ENCODE measurements around the gene NAGPA. TPM values are rescaled to one million over a fixed set of nuclear protein-coding genes. Genes with fewer than 3 reads are reported as not detected.
"Not testable (repeated sequence)": the region's sequence is repeated elsewhere in the genome, so short reads cannot be mapped to it uniquely, and the experiment has no call there.

The NAGPA gene
- total RNA-seq, 2 experiments from 2014 or later, result 10.1 to 11.3 TPM

DNA sequence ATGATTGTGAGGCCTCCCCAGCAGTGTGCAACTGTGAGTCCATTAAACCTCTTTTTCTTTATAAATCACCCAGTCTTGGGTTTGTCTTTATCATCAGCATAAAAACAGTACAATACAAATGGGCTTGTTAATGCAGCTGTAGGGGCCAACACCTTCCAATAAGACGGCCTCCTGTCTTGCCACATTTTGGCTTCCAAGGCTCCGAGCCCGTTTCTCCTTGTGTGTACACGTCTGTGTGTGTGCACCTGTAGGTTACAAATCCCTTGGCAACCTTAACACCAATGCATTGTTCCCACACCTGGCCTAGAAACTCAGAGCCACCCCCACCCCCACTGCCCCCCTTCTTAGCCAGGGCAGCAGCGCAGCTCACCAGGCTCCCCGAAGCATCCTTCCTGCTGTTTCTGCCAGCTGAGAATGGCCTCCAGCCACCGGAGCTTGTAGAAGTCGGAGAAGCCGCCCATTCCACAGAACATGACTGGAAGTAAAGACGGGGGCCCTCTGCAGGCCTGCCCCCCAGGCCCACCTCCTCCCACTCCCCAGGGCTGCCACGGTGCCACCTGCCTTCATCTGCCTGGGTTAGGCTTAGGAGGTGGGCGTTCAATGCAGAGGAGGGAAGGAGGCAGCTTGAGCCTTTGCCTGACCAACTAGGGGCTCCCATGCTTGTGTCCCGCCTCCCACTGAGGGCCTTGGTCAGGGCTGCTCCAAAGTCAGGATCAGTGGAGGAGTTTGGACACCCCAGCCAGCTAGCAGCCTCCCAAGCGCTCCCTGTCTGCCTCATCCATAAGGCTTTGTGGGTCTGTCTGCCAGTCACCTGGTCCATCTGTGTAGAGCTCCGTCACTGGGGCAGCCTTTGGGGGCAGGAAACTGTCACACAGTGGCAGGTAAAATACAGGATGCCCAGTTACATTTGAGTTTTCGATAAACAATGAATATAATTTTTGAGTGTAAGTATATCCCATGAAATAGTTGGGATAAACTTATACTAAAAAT, 21.4 kb upstream of the NAGPA start:
- intact Hi-C loops (cut with micrococcal nuclease), result no loop called here
- CTCF ChIA-PET, result no interaction called here

DNA sequence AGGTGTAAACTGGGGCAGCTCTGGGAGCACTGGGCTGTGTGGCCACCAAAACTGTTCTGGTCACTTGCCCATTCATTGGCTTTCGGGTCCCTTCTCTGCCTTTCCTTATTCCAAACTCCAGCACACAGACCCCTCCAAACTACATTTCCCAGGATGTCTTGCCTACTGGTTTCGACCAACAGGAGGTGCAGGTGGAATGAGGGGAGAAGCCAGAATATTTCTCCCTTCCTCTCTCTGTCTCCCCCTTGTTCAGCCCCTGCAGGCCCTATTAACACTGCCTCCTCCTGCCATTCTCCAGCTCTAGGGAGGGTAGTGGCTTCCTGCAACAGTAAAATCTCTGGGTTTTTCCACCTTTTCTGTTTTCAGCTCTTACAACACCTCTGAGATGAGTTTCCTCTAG, 13.2 kb upstream of the NAGPA start:
- CTCF ChIA-PET, result no interaction called here
- TF ChIP-seq, protein P1, sequence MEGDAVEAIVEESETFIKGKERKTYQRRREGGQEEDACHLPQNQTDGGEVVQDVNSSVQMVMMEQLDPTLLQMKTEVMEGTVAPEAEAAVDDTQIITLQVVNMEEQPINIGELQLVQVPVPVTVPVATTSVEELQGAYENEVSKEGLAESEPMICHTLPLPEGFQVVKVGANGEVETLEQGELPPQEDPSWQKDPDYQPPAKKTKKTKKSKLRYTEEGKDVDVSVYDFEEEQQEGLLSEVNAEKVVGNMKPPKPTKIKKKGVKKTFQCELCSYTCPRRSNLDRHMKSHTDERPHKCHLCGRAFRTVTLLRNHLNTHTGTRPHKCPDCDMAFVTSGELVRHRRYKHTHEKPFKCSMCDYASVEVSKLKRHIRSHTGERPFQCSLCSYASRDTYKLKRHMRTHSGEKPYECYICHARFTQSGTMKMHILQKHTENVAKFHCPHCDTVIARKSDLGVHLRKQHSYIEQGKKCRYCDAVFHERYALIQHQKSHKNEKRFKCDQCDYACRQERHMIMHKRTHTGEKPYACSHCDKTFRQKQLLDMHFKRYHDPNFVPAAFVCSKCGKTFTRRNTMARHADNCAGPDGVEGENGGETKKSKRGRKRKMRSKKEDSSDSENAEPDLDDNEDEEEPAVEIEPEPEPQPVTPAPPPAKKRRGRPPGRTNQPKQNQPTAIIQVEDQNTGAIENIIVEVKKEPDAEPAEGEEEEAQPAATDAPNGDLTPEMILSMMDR (IDR thresholded peaks at IDR 0.05), result no peak
- POLR2A ChIA-PET, result no interaction called here
- Mint-ChIP-seq H3K9me3 (no peaks in the 10 kb centered on the region), H3K27ac (no peak overlapping the region), H3K4me1 (ENCODE audit: low read depth) (no peaks in the 10 kb centered on the region), H3K36me3 (ENCODE audit: low read depth) (no peaks in the 10 kb centered on the region), H3K4me3 (no peak overlapping the region), H3K27me3 (no peaks in the 10 kb centered on the region)
- ATAC-seq (no peak), DNase-seq (no peak)
- intact Hi-C loops (cut with micrococcal nuclease), result no loop called here

More for the DNA sequence above, 21.4 kb upstream of the NAGPA start:
- H3K36me3 Mint-ChIP-seq (ENCODE audit: low read depth), result no peaks in the 10 kb centered on the region
- POLR2A ChIA-PET, result no interaction called here
- TF ChIP-seq, protein P1 (IDR thresholded peaks at IDR 0.05), result no peak
- no peaks in the 10 kb centered on the region for H3K9me3 Mint-ChIP-seq
- peaks cover 4% of the 10 kb centered on the region for H3K4me1 Mint-ChIP-seq (ENCODE audit: low read depth)
- H3K27ac Mint-ChIP-seq, result no peak overlapping the region
- ATAC-seq (no peak), DNase-seq (no peak)
- no peaks in the 10 kb centered on the region for H3K27me3 Mint-ChIP-seq
- no peak overlapping the region for H3K4me3 Mint-ChIP-seq

DNA sequence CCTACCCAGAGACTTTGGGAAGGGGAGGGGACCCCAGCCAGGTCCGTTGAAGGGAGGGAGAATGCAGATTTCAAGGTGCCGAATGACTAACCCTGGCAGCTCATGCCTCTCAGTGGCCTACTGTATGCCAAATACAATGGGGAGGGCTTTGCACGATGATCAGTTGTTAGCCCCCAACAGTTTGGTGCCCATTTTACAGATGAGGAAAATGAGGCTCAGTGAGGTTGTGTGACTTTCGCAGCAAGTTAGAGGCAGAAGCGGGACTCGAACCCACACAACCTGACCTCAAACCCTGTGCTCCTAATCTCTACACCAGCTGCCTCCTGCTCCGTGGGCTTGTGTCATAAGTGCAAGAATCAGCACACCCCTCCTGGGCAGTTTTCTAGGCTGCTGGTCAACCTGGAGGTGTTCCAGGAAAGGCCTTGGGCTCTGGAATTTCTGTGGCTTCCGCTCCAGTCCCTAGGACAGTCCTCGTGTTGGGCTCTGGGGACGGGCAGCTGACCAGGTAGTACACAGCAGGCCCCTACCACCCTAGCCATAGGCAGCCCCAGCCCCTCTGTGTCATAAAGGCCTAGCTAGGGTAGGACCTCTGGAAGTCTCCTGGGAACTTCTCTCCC, 11.9 kb upstream of the NAGPA start:
- H3K4me3 Mint-ChIP-seq, result no peak overlapping the region
- no peaks in the 10 kb centered on the region for H3K36me3 Mint-ChIP-seq (ENCODE audit: low read depth)
- ATAC-seq (no peak), DNase-seq (no peak)
- CTCF ChIA-PET, result interaction anchor here (1.3 kb wide), 1 partner anchor 11 kb away, joined by 3 read pairs; no protein-coding TSS in a partner anchor
- H3K9me3 Mint-ChIP-seq, result no peaks in the 10 kb centered on the region
- H3K27me3 Mint-ChIP-seq, result no peaks in the 10 kb centered on the region
- H3K4me1 Mint-ChIP-seq (ENCODE audit: low read depth), result no peaks in the 10 kb centered on the region
- H3K27ac Mint-ChIP-seq, result no peak overlapping the region
- intact Hi-C loops (cut with micrococcal nuclease), result no loop called here
- TF ChIP-seq, protein P1 (IDR thresholded peaks at IDR 0.05), result no peak
- POLR2A ChIA-PET, result interaction anchor here (0.7 kb wide), 1 partner anchor 11 kb away, joined by 3 read pairs; the partner anchor contains the start of gene NAGPA

DNA sequence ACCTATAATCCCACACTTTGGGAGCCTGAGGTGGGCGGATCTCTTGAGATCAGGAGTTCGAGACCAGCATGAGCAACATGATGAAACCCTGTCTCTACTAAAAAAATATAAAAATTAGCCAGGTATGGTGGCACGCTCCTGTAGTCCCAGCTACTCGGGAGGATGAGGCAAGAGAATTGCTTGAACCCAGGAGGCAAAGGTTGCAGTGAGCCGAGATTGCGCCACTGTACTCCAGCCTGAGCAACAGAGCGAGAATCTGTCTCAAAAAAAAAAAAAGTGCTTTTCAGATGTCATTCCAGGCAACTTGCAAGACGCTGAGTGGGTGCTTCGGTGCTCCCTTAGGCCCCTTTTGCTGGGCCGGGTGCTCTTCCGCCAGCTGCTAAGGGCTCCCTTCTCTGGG, 10.8 kb upstream of the NAGPA start:
- H3K27ac Mint-ChIP-seq; H3K36me3 Mint-ChIP-seq (ENCODE audit: low read depth); intact Hi-C loops (cut with micrococcal nuclease); H3K27me3 Mint-ChIP-seq; DNase-seq; H3K4me1 Mint-ChIP-seq (ENCODE audit: low read depth); ATAC-seq; H3K4me3 Mint-ChIP-seq; H3K9me3 Mint-ChIP-seq: not testable (repeated sequence)
- ChIA-PET CTCF (interaction anchor here (1.3 kb wide), 1 partner anchor 12 kb away, joined by 3 read pairs; no protein-coding TSS in a partner anchor), POLR2A (interaction anchor here (0.7 to 1.1 kb wide), 2 partner anchors 10 to 87 kb away, joined by 3 read pairs; partner anchors contain the start of genes NAGPA and SEC14L5)

DNA sequence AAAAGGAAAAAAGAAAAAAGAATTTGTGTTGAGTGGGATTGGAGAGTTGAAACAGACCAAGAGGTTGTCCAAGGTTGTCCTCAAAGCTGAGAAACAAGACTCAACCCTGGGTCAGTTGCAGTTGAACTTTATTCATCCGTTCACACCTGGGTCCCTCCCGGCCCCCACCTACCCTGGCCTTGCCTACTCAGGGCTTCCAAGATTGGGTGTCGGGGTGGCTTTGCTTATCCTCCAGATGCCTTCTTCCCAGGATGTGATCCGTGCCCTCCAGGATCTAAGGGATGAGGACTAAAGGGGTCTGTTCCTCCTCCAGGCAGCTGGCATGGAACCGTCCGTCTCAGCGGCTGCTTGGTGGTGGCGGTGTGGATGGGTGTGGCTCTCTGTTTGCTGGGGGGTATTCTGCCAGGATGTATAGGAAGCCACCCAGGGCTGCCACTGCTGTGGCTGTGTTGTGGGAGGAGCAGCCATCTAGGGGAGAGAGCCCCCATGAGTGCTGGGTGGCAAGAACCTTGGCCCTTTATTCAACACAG, 10.3 kb upstream of the NAGPA start:
- ChIA-PET POLR2A (interaction anchor here (1.1 kb wide), 1 partner anchor 86 kb away, joined by 3 read pairs; the partner anchor contains the start of gene SEC14L5), CTCF (interaction anchor here (1.3 kb wide), 1 partner anchor 12 kb away, joined by 3 read pairs; no protein-coding TSS in a partner anchor)
- H3K27ac Mint-ChIP-seq, result no peak overlapping the region
- H3K4me3 Mint-ChIP-seq, result no peak overlapping the region
- H3K9me3 Mint-ChIP-seq, result no peaks in the 10 kb centered on the region
- ATAC-seq (no peak), DNase-seq (no peak)
- intact Hi-C loops (cut with micrococcal nuclease), result no loop called here
- no peaks in the 10 kb centered on the region for H3K27me3 Mint-ChIP-seq
- no peaks in the 10 kb centered on the region for H3K4me1 Mint-ChIP-seq (ENCODE audit: low read depth)
- H3K36me3 Mint-ChIP-seq (ENCODE audit: low read depth), result no peaks in the 10 kb centered on the region
- TF ChIP-seq, protein P1 (IDR thresholded peaks at IDR 0.05), result no peak

All from activated CD8-positive, alpha-beta T cell treated with anti-CD3 and anti-CD28 coated beads for 36 hours (primary cell).